Measurements from ENCODE around the gene AGAP1. TPM values are rescaled to one million over a fixed set of nuclear protein-coding genes. Genes with fewer than 3 reads are reported as not detected.

AGAP1 gene
- polyA plus RNA-seq, 2 of the 4 experiments (the other 2 are of a cell fraction): 20.2 to 21.9 TPM

- H3K4me1 ChIP-seq: peaks cover 58% of the 10 kb centered on the region
- ChIA-PET CTCF (interaction anchor here (0.6 to 1.8 kb wide), 5 partner anchors 45 to 213 kb away, joined by 3 to 5 read pairs (median 3); no protein-coding TSS in a partner anchor), POLR2A (no interaction called here)
- 71% methylated on average over 25 of the region's 25 CpGs for WGBS (ENCODE audit: missing lambda C conversion rate)
- H3K4me3 ChIP-seq: no peak overlapping the region
- H3K27ac ChIP-seq: peak overlapping the region; percentile 29 to 71
- H3K9me3 ChIP-seq: no peaks in the 10 kb centered on the region
- peak overlapping the region; percentile 66 for H3K4me2 ChIP-seq
- TF ChIP-seq ZNF302 (CRISPR knock-in tag; IDR thresholded peaks at IDR 0.05): no peak
- peak; percentile 12 for TF ChIP-seq MAFK (IDR thresholded peaks at IDR 0.05; ENCODE audit: partially characterized antibody)
- no peak for DNase-seq (ENCODE audit: low read depth in 1 of 2, low spot score in 1 of 2)
- no peak for FAIRE-seq
- ATAC-seq: peak; percentile 10 to 23; a peak in 2 of 6 replicates
Measured at GRCh38 chr2:235506997-235507615, 13.3 kb downstream of the AGAP1 start.

GRCh38 chr2:235507928-235508327 is 14.1 kb downstream of the AGAP1 start:
- Histone ChIP-seq H3K9me3 (no peaks in the 10 kb centered on the region), H3K4me1 (peaks cover 58% of the 10 kb centered on the region), H3K4me2 (no peak overlapping the region), H3K27ac (no peak overlapping the region), H3K4me3 (no peak overlapping the region)
- DNase-seq (ENCODE audit: low read depth in 1 of 2, low spot score in 1 of 2): no peak
- TF ChIP-seq FOXS1 (CRISPR knock-in tag; IDR thresholded peaks at IDR 0.05) (no peak), CTCF (IDR thresholded peaks at IDR 0.05) (no peak), FOSL2 (IDR thresholded peaks at IDR 0.05) (no peak), FOSL2 (CRISPR knock-in tag; IDR thresholded peaks at IDR 0.05) (no peak), CEBPB (IDR thresholded peaks at IDR 0.05) (no peak), BCL3 (IDR thresholded peaks at IDR 0.05) (no peak), CHD4 (IDR thresholded peaks at IDR 0.05; ENCODE audit: borderline replicate concordance) (no peak), SMC3 (IDR thresholded peaks at IDR 0.05) (no peak), RARB (CRISPR knock-in tag; IDR thresholded peaks at IDR 0.05) (no peak), ZFP36 (IDR thresholded peaks at IDR 0.05; ENCODE audit: borderline replicate concordance, partially characterized antibody) (no peak), RCOR1 (IDR thresholded peaks at IDR 0.05; ENCODE audit: low read depth, low read length) (no peak), MAFK (IDR thresholded peaks at IDR 0.05; ENCODE audit: partially characterized antibody) (no peak), HEYL (CRISPR knock-in tag; IDR thresholded peaks at IDR 0.05) (no peak), PHF8 (IDR thresholded peaks at IDR 0.05; ENCODE audit: borderline replicate concordance, low read depth) (no peak), POLR2A (IDR thresholded peaks at IDR 0.05; ENCODE audit: low read length) (no peak), POLR2AphosphoS2 (conservative IDR thresholded peaks at IDR 0.05; ENCODE audit: low read length) (no peak), HOXB13 (CRISPR knock-in tag; IDR thresholded peaks at IDR 0.05; ENCODE audit: low read depth) (no peak), E2F6 (IDR thresholded peaks at IDR 0.05; ENCODE audit: borderline replicate concordance, low read depth) (no peak)
- no peak for ATAC-seq
- ChIA-PET CTCF (interaction anchor here (1.0 to 1.8 kb wide), 2 partner anchors 44 to 85 kb away, joined by 3 to 4 read pairs; no protein-coding TSS in a partner anchor), POLR2A (no interaction called here)
- FAIRE-seq: no peak
- WGBS (ENCODE audit: missing lambda C conversion rate): 93% methylated on average over 6 of the region's 6 CpGs

Measured in A549 (cell line).